ENCODE results near the gene SOBP. TPM values are rescaled to one million over a fixed set of nuclear protein-coding genes. Genes with fewer than 3 reads are reported as not detected.

SOBP gene
- total and polyA plus RNA-seq, 2 experiments from 2014 or later = 1.5 to 3.0 TPM

DNA sequence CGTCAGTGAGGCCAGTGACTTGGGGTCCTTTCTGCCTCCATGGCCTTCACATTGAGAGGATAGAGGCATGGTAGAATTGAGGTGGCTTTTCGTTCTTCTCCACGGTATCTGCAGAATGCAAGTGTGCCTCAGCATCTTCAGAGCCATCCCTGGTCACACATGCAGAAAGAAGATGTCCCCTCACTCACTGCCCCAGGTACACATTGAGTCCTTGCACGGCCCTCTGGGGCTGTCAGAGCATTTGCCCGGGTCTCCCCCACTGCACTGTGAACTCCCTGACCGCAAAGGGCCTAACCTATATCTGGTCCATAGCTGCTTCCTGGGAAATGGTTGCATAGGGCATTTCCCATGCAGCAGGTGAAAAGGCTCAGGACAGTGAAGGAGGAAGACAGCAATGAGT is 218.5 kb downstream of the SOBP start:
- DNase-seq (ENCODE audit: low spot score) (no peak), ATAC-seq (no peak)
- Histone ChIP-seq H3K4me1 (ENCODE audit: insufficient read depth) (peaks cover 4% of the 10 kb centered on the region; the same call in 1 of the 2 replicates), H3F3A (replicated peaks; ENCODE audit: low read depth) (no peaks in the 10 kb centered on the region), H4K20me1 (replicated peaks; ENCODE audit: insufficient read depth) (no peaks in the 10 kb centered on the region), H3K4me3 (no peak overlapping the region), H3K36me3 (ENCODE audit: insufficient read depth) (no peaks in the 10 kb centered on the region), H3K27me3 (ENCODE audit: insufficient read depth) (no peaks in the 10 kb centered on the region), H3K79me2 (replicated peaks; ENCODE audit: insufficient read depth) (no peaks in the 10 kb centered on the region), H3K27ac (ENCODE audit: low read depth) (no peak overlapping the region), H2AFZ (no peak overlapping the region), H3K9me2 (ENCODE audit: insufficient read depth) (no peaks in the 10 kb centered on the region), H3K4me2 (no peak overlapping the region)
- Mint-ChIP-seq H3K4me3 (no peak overlapping the region), H3K27ac (no peak overlapping the region), H3K27me3 (ENCODE audit: insufficient read depth, low read depth, poor library complexity) (no peaks in the 10 kb centered on the region), H3K9me3 (no peaks in the 10 kb centered on the region; the same call in 2 of the 3 replicates), H3K4me1 (peaks cover 23% of the 10 kb centered on the region), H3K36me3 (ENCODE audit: low read depth) (no peaks in the 10 kb centered on the region)
- TF ChIP-seq POLR2AphosphoS5 (IDR thresholded peaks at IDR 0.05; ENCODE audit: low read depth) (no peak), CREB1 (CRISPR knock-in tag; IDR thresholded peaks at IDR 0.05; ENCODE audit: low read depth) (no peak), NANOG (IDR thresholded peaks at IDR 0.05; ENCODE audit: borderline replicate concordance) (no peak), JUNB (IDR thresholded peaks at IDR 0.05; ENCODE audit: unreplicated experiment) (no peak), ZNF114 (CRISPR knock-in tag; IDR thresholded peaks at IDR 0.05) (no peak), EZH2 (IDR thresholded peaks at IDR 0.05; ENCODE audit: low read depth, unreplicated experiment) (no peak), STAT1 (IDR thresholded peaks at IDR 0.05; ENCODE audit: unreplicated experiment) (no peak), ZNF462 (CRISPR knock-in tag; IDR thresholded peaks at IDR 0.05) (no peak), EZH2phosphoT487 (IDR thresholded peaks at IDR 0.05; ENCODE audit: unreplicated experiment) (no peak), ZNF331 (CRISPR knock-in tag; IDR thresholded peaks at IDR 0.05; ENCODE audit: low read depth) (no peak)
- TF ChIP-seq, protein P1, sequence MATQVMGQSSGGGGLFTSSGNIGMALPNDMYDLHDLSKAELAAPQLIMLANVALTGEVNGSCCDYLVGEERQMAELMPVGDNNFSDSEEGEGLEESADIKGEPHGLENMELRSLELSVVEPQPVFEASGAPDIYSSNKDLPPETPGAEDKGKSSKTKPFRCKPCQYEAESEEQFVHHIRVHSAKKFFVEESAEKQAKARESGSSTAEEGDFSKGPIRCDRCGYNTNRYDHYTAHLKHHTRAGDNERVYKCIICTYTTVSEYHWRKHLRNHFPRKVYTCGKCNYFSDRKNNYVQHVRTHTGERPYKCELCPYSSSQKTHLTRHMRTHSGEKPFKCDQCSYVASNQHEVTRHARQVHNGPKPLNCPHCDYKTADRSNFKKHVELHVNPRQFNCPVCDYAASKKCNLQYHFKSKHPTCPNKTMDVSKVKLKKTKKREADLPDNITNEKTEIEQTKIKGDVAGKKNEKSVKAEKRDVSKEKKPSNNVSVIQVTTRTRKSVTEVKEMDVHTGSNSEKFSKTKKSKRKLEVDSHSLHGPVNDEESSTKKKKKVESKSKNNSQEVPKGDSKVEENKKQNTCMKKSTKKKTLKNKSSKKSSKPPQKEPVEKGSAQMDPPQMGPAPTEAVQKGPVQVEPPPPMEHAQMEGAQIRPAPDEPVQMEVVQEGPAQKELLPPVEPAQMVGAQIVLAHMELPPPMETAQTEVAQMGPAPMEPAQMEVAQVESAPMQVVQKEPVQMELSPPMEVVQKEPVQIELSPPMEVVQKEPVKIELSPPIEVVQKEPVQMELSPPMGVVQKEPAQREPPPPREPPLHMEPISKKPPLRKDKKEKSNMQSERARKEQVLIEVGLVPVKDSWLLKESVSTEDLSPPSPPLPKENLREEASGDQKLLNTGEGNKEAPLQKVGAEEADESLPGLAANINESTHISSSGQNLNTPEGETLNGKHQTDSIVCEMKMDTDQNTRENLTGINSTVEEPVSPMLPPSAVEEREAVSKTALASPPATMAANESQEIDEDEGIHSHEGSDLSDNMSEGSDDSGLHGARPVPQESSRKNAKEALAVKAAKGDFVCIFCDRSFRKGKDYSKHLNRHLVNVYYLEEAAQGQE (IDR thresholded peaks at IDR 0.05; ENCODE audit: unreplicated experiment) = no peak
- TF ChIP-seq, protein P2, sequence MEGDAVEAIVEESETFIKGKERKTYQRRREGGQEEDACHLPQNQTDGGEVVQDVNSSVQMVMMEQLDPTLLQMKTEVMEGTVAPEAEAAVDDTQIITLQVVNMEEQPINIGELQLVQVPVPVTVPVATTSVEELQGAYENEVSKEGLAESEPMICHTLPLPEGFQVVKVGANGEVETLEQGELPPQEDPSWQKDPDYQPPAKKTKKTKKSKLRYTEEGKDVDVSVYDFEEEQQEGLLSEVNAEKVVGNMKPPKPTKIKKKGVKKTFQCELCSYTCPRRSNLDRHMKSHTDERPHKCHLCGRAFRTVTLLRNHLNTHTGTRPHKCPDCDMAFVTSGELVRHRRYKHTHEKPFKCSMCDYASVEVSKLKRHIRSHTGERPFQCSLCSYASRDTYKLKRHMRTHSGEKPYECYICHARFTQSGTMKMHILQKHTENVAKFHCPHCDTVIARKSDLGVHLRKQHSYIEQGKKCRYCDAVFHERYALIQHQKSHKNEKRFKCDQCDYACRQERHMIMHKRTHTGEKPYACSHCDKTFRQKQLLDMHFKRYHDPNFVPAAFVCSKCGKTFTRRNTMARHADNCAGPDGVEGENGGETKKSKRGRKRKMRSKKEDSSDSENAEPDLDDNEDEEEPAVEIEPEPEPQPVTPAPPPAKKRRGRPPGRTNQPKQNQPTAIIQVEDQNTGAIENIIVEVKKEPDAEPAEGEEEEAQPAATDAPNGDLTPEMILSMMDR (conservative IDR thresholded peaks at IDR 0.05; ENCODE audit: low read depth in 2 of 2) = no peak
- TF ChIP-seq, protein P3, sequence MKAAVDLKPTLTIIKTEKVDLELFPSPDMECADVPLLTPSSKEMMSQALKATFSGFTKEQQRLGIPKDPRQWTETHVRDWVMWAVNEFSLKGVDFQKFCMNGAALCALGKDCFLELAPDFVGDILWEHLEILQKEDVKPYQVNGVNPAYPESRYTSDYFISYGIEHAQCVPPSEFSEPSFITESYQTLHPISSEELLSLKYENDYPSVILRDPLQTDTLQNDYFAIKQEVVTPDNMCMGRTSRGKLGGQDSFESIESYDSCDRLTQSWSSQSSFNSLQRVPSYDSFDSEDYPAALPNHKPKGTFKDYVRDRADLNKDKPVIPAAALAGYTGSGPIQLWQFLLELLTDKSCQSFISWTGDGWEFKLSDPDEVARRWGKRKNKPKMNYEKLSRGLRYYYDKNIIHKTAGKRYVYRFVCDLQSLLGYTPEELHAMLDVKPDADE (IDR thresholded peaks at IDR 0.05) = no peak
